SK-N-SH (cell line): Measurements from ENCODE around the gene DIS3L2. TPM values are rescaled to one million over a fixed set of nuclear protein-coding genes. Genes with fewer than 3 reads are reported as not detected.

Source experiments
- CTCF ChIA-PET: fragments of 300-600, 350-600 bp; formaldehyde crosslinking; extraction: SDS; loops from one replicate; lab custom pipeline; 2021; lab: Yijun Ruan, JAX
- POLR2A ChIA-PET: fragments of 350-600 bp; sonication (Branson Sonifier 250); formaldehyde crosslinking; extraction: SDS; loops from one replicate; lab custom pipeline; 2020; ENCODE audit warnings: antibody characterized with exemption, inconsistent platforms; lab: Yijun Ruan, JAX
- DNase-seq: peaks from one replicate; pipeline ENCODE4 v3.0.0; 2012
- H2AFZ ChIP-seq: fragments of 200-600 bp; sonication (generic); 2 replicates; pipeline ENCODE4 v1.8.1; 2016; ENCODE audit warnings: antibody characterized with exemption, mild to moderate bottlenecking, low read depth
- H3F3A ChIP-seq: fragments of 200-600 bp; sonication (generic); replicated peaks from 2 replicates; pipeline ENCODE3; 2016; ENCODE audit warnings: antibody characterized with exemption, mild to moderate bottlenecking; ENCODE audit not compliant: insufficient read depth
- H3K27ac ChIP-seq, 2 experiments: fragments of 200-500 bp in 1 of 2; fragments of 200-600 bp in 1 of 2; sonication (Bioruptor generic) in 1 of 2; sonication (generic), shearing (Covaris generic) in 1 of 2; 2 replicates each; pipeline versions ENCODE4 v1.5.1 to v1.6.1; 2014 to 2016; ENCODE audit warnings: low read depth in 2 of 2, inconsistent platforms in 1 of 2, low read length in 1 of 2, mild to moderate bottlenecking in 1 of 2, mixed read lengths in 1 of 2
- H3K27me3 ChIP-seq: fragments of 200-600 bp; sonication (generic), shearing (Covaris generic); 2 replicates; pipeline ENCODE4 v1.6.1; 2016; ENCODE audit warnings: mixed run types; ENCODE audit not compliant: insufficient read depth
- H3K36me3 ChIP-seq, 2 experiments: fragments of 200-500 bp in 1 of 2; fragments of 200-600 bp in 1 of 2; sonication (Bioruptor generic) in 1 of 2; sonication (generic) in 1 of 2; replicated peaks in 1 of 2; 2 replicates each; pipeline versions ENCODE3 to v1.5.1; 2014 to 2016; ENCODE audit warnings: low read length in 1 of 2, mild to moderate bottlenecking in 1 of 2; ENCODE audit not compliant: insufficient read depth in 2 of 2, control insufficient read depth in 1 of 2
- H3K4me1 ChIP-seq, 2 experiments: fragments of 200-500 bp in 1 of 2; fragments of 200-600 bp in 1 of 2; sonication (Bioruptor generic) in 1 of 2; sonication (generic), shearing (Covaris generic) in 1 of 2; 2 replicates each; pipeline versions ENCODE4 v1.5.1 to v1.6.1; 2014 to 2016; ENCODE audit warnings: low read depth in 1 of 2, low read length in 1 of 2, mixed run types in 1 of 2; ENCODE audit not compliant: insufficient read depth in 2 of 2, control insufficient read depth in 1 of 2
- H3K4me2 ChIP-seq: fragments of 200-600 bp; sonication (generic), shearing (Covaris generic); 2 replicates; pipeline ENCODE4 v1.6.1; 2017; ENCODE audit warnings: mixed run types
- H3K4me3 ChIP-seq, 2 experiments: fragments of 200-500 bp in 1 of 2; fragments of 200-600 bp in 1 of 2; sonication (Bioruptor generic) in 1 of 2; sonication (generic), shearing (Covaris generic) in 1 of 2; 2 replicates each; pipeline versions ENCODE4 v1.5.1 to v1.8.1; 2014 to 2016; ENCODE audit warnings: low read depth in 2 of 2, inconsistent platforms in 1 of 2, low read length in 1 of 2, mild to moderate bottlenecking in 1 of 2, mixed read lengths in 1 of 2, moderate library complexity in 1 of 2
- H3K79me2 ChIP-seq: fragments of 200-600 bp; sonication (generic); 2 replicates; pipeline ENCODE4 v1.8.1; 2017; ENCODE audit warnings: mild to moderate bottlenecking; ENCODE audit not compliant: insufficient read depth
- H3K9ac ChIP-seq: fragments of 200-600 bp; sonication (generic); 2 replicates; pipeline ENCODE4 v1.6.1; 2017; ENCODE audit warnings: mixed run types
- H3K9me2 ChIP-seq: fragments of 200-600 bp; sonication (generic); 2 replicates; pipeline ENCODE4 v1.6.1; 2017; ENCODE audit warnings: mixed run types
- H3K9me3 ChIP-seq: fragments of 200-600 bp; sonication (generic); 2 replicates; pipeline ENCODE4 v1.6.1; 2017; ENCODE audit warnings: mixed run types, mild to moderate bottlenecking, moderate library complexity
- H4K20me1 ChIP-seq: fragments of 200-600 bp; sonication (generic); 2 replicates; pipeline ENCODE4 v1.6.1; 2017; ENCODE audit warnings: mild to moderate bottlenecking, mixed run types; ENCODE audit not compliant: insufficient read depth
- ELF1 ChIP-seq: IDR thresholded peaks from 2 replicates; pipeline ENCODE4 v1.4.0; 2012
- EP300 ChIP-seq, 2 experiments: IDR thresholded peaks; 2 replicates each; pipeline versions ENCODE4 v1.4.0 to v1.6.1; 2012; ENCODE audit warnings: borderline replicate concordance in 1 of 2, low read depth in 1 of 2, low read length in 1 of 2
- EZH2phosphoT487 ChIP-seq: fragments of 200-600 bp; sonication (generic); IDR thresholded peaks from 2 replicates; pipeline ENCODE4 v1.6.1; 2017; ENCODE audit warnings: low read depth, mixed run types, mild to moderate bottlenecking, antibody characterized with exemption, moderate library complexity, borderline replicate concordance
- FOXM1 ChIP-seq: IDR thresholded peaks from 2 replicates; pipeline ENCODE4 v1.4.0; 2012; ENCODE audit warnings: low read depth, mild to moderate bottlenecking
- GABPA ChIP-seq: IDR thresholded peaks from 2 replicates; pipeline ENCODE4 v1.4.0; 2012; ENCODE audit warnings: low read depth, mild to moderate bottlenecking
- GATA2 ChIP-seq: sonication (generic); formaldehyde crosslinking; IDR thresholded peaks from 2 replicates; pipeline ENCODE4 v1.5.0; 2020; ENCODE audit warnings: mild to moderate bottlenecking, missing genetic modification reagents
- JUND ChIP-seq: IDR thresholded peaks from 2 replicates; pipeline ENCODE4 v1.4.0; 2012
- NRF1 ChIP-seq: IDR thresholded peaks from 2 replicates; pipeline ENCODE4 v1.6.1; 2012; ENCODE audit warnings: low read depth, mild to moderate bottlenecking, low read length
- POLR2AphosphoS5 ChIP-seq: IDR thresholded peaks from 2 replicates; pipeline ENCODE4 v1.6.1; 2012; ENCODE audit warnings: low read depth, low read length
- RAD21 ChIP-seq: IDR thresholded peaks from 2 replicates; pipeline ENCODE4 v1.6.1; 2012; ENCODE audit warnings: mild to moderate bottlenecking, low read length
- RCOR1 ChIP-seq: fragments of 150-350 bp; IDR thresholded peaks from 2 replicates; pipeline ENCODE4 v1.6.1; 2017; ENCODE audit warnings: antibody characterized with exemption, low read length
- RFX5 ChIP-seq: IDR thresholded peaks from 2 replicates; pipeline ENCODE4 v1.6.1; 2012; ENCODE audit warnings: mild to moderate bottlenecking, improper control_type of control experiment, low read length
- RXRA ChIP-seq: IDR thresholded peaks from 2 replicates; pipeline ENCODE4 v1.4.0; 2012; ENCODE audit warnings: low read depth, mild to moderate bottlenecking, borderline replicate concordance
- SIN3A ChIP-seq: IDR thresholded peaks from 2 replicates; pipeline ENCODE4 v1.6.1; 2012; ENCODE audit warnings: low read depth, mild to moderate bottlenecking, low read length, moderate library complexity, borderline replicate concordance
- SMC3 ChIP-seq: IDR thresholded peaks from 2 replicates; pipeline ENCODE4 v1.6.1; 2012; ENCODE audit warnings: low read depth, low read length, improper control_type of control experiment
- TAF1 ChIP-seq: IDR thresholded peaks from 2 replicates; pipeline ENCODE4 v1.6.1; 2012; ENCODE audit warnings: low read depth, mild to moderate bottlenecking, low read length, moderate library complexity, borderline replicate concordance
- TEAD4 ChIP-seq: IDR thresholded peaks from 2 replicates; pipeline ENCODE4 v1.4.0; 2012; ENCODE audit warnings: mild to moderate bottlenecking, borderline replicate concordance; ENCODE audit not compliant: insufficient read depth
- YY1 ChIP-seq: IDR thresholded peaks from 2 replicates; pipeline ENCODE4 v1.4.0; 2012; ENCODE audit warnings: low read depth, mild to moderate bottlenecking
- whole genome bisulfite sequencing: methylation state at CpG from one replicate; pipeline ENCODE4 v1.1.6; 2017; ENCODE audit warnings: low lambda C conversion rate; 5-methylcytosine and 5-hydroxymethylcytosine counted together
- polyA plus RNA-seq, 3 experiments: library from polyadenylated mRNA; depleted of rRNA; stranded (reverse); fragments of >200 nt; gene quantifications; 2 replicates each; pipeline ENCODE4 v1.2.3, GENCODE V29; 2012
- TF ChIP-seq, protein P1 (sequence below): fragments of 150-350 bp; IDR thresholded peaks from 2 replicates; pipeline ENCODE4 v1.6.1; 2016; ENCODE audit warnings: mild to moderate bottlenecking, low read depth, low read length
- TF ChIP-seq, protein P2 (sequence below): IDR thresholded peaks from 2 replicates; pipeline ENCODE4 v1.4.0; 2012; ENCODE audit warnings: low read depth, borderline replicate concordance
- TF ChIP-seq, protein P3 (sequence below): fragments of 150-350 bp; IDR thresholded peaks from 2 replicates; pipeline ENCODE4 v1.6.1; 2017; ENCODE audit warnings: antibody characterized with exemption, low read length, low read depth, borderline replicate concordance
- TF ChIP-seq, protein P4 (sequence below): IDR thresholded peaks from 2 replicates; pipeline ENCODE4 v1.4.0; 2012; ENCODE audit warnings: low read depth, borderline replicate concordance
- TF ChIP-seq, protein P5 (sequence below): IDR thresholded peaks from 2 replicates; pipeline ENCODE4 v1.4.0; 2012; ENCODE audit warnings: low read depth

Gene DIS3L2
- polyA plus RNA-seq, 1 of the 3 experiments (the other 2 are of a cell fraction): 17.9 TPM

DNA sequence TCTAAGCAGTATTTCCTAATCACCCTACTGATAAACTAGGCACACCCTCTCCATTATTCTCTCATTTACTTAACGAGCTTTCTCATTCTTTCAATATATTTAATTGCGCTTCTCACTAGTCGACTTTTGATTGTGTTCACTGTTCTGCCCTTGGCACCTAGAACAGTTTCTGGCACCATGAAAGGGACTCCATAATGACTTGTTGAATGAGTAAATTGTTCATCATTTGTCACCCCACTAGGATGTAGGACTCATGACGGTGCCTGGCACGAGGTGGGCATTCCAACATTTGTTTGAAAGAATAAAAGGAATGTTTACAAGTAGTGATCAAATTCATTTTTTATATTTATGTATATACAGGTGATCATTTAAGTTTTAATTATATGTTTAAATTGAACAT is 123.7 kb downstream of the DIS3L2 start:
- Histone ChIP-seq H3K4me3 (no peak overlapping the region), H3K36me3 (peaks cover 0 to 4% of the 10 kb centered on the region in 2 experiments), H3K79me2 (peaks cover 5% of the 10 kb centered on the region; the same call in 1 of the 2 replicates), H3K27me3 (no peaks in the 10 kb centered on the region), H3K27ac (no peak overlapping the region), H3F3A (no peaks in the 10 kb centered on the region), H4K20me1 (no peaks in the 10 kb centered on the region), H3K9me2 (no peaks in the 10 kb centered on the region), H3K9ac (no peak overlapping the region), H2AFZ (no peak overlapping the region), H3K4me1 (peaks cover 0 to 2% of the 10 kb centered on the region in 2 experiments; a peak in 1 of 4 replicates), H3K4me2 (no peak overlapping the region), H3K9me3 (no peaks in the 10 kb centered on the region)
- TF ChIP-seq GABPA (no peak), NRF1 (no peak), YY1 (no peak), SIN3A (no peak), RFX5 (no peak), EP300 (IDR thresholded peaks at IDR 0.05; ENCODE audit: borderline replicate concordance in 1 of 2, low read depth in 1 of 2, low read length in 1 of 2) (no peak), EZH2phosphoT487 (no peak), JUND (no peak), POLR2AphosphoS5 (no peak), TEAD4 (no peak), TAF1 (no peak), RAD21 (no peak)
- POLR2A ChIA-PET: no interaction called here
- CTCF ChIA-PET: interaction anchor here (0.9 to 1.2 kb wide), 2 partner anchors 159 to 179 kb away, joined by 3 read pairs; partner anchors contain the start of gene NPPC
- 89% methylated on average over 5 of the region's 5 CpGs for WGBS
- no peak for DNase-seq

DNA sequence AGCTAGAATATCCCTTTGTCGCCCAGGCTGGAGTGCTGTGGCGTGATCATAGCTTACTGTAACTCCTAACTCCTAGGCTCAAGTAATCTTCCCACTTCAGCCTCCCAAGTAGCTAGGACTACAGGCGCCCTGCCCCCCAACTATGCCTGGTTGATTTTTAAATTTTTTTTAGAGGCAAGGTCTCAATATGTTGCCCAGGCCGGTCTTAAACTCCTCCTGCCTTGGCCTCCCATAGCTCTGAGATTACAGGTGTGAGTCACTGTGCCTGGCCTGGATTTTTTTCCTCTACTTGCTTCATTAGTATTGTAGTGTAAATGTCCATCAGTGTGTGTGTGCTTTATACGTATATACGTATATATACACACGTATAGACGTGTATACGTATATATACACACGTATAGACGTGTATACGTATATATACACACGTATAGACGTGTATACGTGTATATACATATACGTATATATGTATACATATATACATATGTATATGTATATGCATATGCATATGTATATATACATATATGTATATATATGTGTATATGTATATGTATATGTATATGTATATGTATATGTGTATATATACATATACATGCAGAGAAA is 124.4 kb downstream of the DIS3L2 start:
- no peaks in the 10 kb centered on the region for H3K9me3 ChIP-seq
- ChIA-PET CTCF (interaction anchor here (1.2 kb wide), 1 partner anchor 160 kb away, joined by 3 read pairs; the partner anchor contains the start of gene NPPC), POLR2A (no interaction called here)
- no peak overlapping the region for H3K9ac ChIP-seq
- no peak for DNase-seq
- peaks cover 0 to 2% of the 10 kb centered on the region in 2 experiments; a peak in 1 of 4 replicates for H3K4me1 ChIP-seq
- H3K4me2 ChIP-seq: no peak overlapping the region
- no peaks in the 10 kb centered on the region for H4K20me1 ChIP-seq
- H3K27me3 ChIP-seq: no peaks in the 10 kb centered on the region
- no peaks in the 10 kb centered on the region for H3F3A ChIP-seq
- no peak overlapping the region for H2AFZ ChIP-seq
- peaks cover 0 to 4% of the 10 kb centered on the region in 2 experiments for H3K36me3 ChIP-seq
- H3K4me3 ChIP-seq: no peak overlapping the region
- no peak overlapping the region for H3K27ac ChIP-seq
- peaks cover 5% of the 10 kb centered on the region; the same call in 1 of the 2 replicates for H3K79me2 ChIP-seq
- no peaks in the 10 kb centered on the region for H3K9me2 ChIP-seq
- WGBS: 95% methylated on average over 16 of the region's 16 CpGs
- TF ChIP-seq, protein P1, sequence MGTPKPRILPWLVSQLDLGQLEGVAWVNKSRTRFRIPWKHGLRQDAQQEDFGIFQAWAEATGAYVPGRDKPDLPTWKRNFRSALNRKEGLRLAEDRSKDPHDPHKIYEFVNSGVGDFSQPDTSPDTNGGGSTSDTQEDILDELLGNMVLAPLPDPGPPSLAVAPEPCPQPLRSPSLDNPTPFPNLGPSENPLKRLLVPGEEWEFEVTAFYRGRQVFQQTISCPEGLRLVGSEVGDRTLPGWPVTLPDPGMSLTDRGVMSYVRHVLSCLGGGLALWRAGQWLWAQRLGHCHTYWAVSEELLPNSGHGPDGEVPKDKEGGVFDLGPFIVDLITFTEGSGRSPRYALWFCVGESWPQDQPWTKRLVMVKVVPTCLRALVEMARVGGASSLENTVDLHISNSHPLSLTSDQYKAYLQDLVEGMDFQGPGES: no peak
- TF ChIP-seq SMC3 (no peak), EZH2phosphoT487 (no peak), GABPA (no peak), GATA2 (CRISPR knock-in tag) (no peak), FOXM1 (no peak), RXRA (no peak), RCOR1 (no peak), EP300 (IDR thresholded peaks at IDR 0.05; ENCODE audit: borderline replicate concordance in 1 of 2, low read depth in 1 of 2, low read length in 1 of 2) (no peak), ELF1 (no peak), TEAD4 (no peak)
- TF ChIP-seq, protein P2, sequence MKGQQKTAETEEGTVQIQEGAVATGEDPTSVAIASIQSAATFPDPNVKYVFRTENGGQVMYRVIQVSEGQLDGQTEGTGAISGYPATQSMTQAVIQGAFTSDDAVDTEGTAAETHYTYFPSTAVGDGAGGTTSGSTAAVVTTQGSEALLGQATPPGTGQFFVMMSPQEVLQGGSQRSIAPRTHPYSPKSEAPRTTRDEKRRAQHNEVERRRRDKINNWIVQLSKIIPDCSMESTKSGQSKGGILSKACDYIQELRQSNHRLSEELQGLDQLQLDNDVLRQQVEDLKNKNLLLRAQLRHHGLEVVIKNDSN: no peak
- TF ChIP-seq, protein P3, sequence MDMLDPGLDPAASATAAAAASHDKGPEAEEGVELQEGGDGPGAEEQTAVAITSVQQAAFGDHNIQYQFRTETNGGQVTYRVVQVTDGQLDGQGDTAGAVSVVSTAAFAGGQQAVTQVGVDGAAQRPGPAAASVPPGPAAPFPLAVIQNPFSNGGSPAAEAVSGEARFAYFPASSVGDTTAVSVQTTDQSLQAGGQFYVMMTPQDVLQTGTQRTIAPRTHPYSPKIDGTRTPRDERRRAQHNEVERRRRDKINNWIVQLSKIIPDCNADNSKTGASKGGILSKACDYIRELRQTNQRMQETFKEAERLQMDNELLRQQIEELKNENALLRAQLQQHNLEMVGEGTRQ: no peak
- TF ChIP-seq, protein P4, sequence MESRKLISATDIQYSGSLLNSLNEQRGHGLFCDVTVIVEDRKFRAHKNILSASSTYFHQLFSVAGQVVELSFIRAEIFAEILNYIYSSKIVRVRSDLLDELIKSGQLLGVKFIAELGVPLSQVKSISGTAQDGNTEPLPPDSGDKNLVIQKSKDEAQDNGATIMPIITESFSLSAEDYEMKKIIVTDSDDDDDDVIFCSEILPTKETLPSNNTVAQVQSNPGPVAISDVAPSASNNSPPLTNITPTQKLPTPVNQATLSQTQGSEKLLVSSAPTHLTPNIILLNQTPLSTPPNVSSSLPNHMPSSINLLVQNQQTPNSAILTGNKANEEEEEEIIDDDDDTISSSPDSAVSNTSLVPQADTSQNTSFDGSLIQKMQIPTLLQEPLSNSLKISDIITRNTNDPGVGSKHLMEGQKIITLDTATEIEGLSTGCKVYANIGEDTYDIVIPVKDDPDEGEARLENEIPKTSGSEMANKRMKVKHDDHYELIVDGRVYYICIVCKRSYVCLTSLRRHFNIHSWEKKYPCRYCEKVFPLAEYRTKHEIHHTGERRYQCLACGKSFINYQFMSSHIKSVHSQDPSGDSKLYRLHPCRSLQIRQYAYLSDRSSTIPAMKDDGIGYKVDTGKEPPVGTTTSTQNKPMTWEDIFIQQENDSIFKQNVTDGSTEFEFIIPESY: no peak
- TF ChIP-seq, protein P5, sequence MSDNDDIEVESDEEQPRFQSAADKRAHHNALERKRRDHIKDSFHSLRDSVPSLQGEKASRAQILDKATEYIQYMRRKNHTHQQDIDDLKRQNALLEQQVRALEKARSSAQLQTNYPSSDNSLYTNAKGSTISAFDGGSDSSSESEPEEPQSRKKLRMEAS: no peak
